GM12891 (cell line): ENCODE results near the gene ABI1. TPM values are rescaled to one million over a fixed set of nuclear protein-coding genes. Genes with fewer than 3 reads are reported as not detected.
"Not testable (repeated sequence)": the region's sequence is repeated elsewhere in the genome, so short reads cannot be mapped to it uniquely, and the experiment has no call there.

Experiments used
- DNase-seq: peaks from one replicate; pipeline ENCODE4 v3.0.0; 2011; ENCODE audit warnings: low spot score; ENCODE audit not compliant: insufficient read length
- FAIRE-seq: peaks from 2 replicates; lab custom pipeline; 2011; peaks lifted over from hg19 to GRCh38; lab: Jason Lieb, UNC
- PAX5 ChIP-seq: IDR thresholded peaks from 2 replicates; pipeline ENCODE4 v1.6.1; 2011; ENCODE audit warnings: low read length, moderate library complexity, mild to moderate bottlenecking; ENCODE audit not compliant: insufficient read depth, severe bottlenecking
- POLR2A ChIP-seq: IDR thresholded peaks from 2 replicates; pipeline ENCODE4 v1.6.1; 2011; ENCODE audit warnings: low read depth, low read length, control low read depth
- POLR2AphosphoS5 ChIP-seq: IDR thresholded peaks from 2 replicates; pipeline ENCODE4 v1.6.1; 2011; ENCODE audit warnings: low read depth, low read length, control low read depth
- POU2F2 ChIP-seq: IDR thresholded peaks from 2 replicates; pipeline ENCODE4 v1.6.1; 2011; ENCODE audit warnings: low read depth, mild to moderate bottlenecking, control low read depth, low read length, moderate library complexity
- SPI1 ChIP-seq: IDR thresholded peaks from 2 replicates; pipeline ENCODE4 v1.6.1; 2011; ENCODE audit warnings: low read depth, low read length, control low read depth
- TAF1 ChIP-seq: IDR thresholded peaks from 2 replicates; pipeline ENCODE4 v1.6.1; 2011; ENCODE audit warnings: low read depth, low read length, control low read depth
- polyA plus RNA-seq: library from polyadenylated mRNA; unstranded; fragments of >200 nt; gene quantifications from one replicate; pipeline ENCODE4 v1.2.1, GENCODE V29; 2012; ENCODE audit warnings: low read depth, missing spikeins, inconsistent platforms; ENCODE audit not compliant: missing spikeins

The ABI1 gene
- 33.1 TPM for polyA plus RNA-seq

- TF ChIP-seq PAX5 (no peak), POLR2A (peak; percentile 96), POLR2AphosphoS5 (peak; percentile 94), TAF1 (peak; percentile 86), POU2F2 (peak; percentile 38), SPI1 (peak; percentile 58)
- DNase-seq: peak; percentile 76
- FAIRE-seq: peak; percentile 97
These were observed at the start of gene ABI1 for GRCh38 chr10:26860443-26861204. Gene ABI1 (minus strand): TSS chr10:26860958. CDS start chr10:26860863, 95 bp downstream.

GRCh38 chr10:26909753-26910152 is 49.0 kb upstream of the ABI1 start:
- TF ChIP-seq POLR2AphosphoS5 (no peak), SPI1 (no peak), POLR2A (no peak)
- no peak for FAIRE-seq
- DNase-seq: no peak

- not testable (repeated sequence) for DNase-seq, FAIRE-seq
These were observed 44.6 kb upstream of the ABI1 start for GRCh38 chr10:26905253-26905781.

DNA sequence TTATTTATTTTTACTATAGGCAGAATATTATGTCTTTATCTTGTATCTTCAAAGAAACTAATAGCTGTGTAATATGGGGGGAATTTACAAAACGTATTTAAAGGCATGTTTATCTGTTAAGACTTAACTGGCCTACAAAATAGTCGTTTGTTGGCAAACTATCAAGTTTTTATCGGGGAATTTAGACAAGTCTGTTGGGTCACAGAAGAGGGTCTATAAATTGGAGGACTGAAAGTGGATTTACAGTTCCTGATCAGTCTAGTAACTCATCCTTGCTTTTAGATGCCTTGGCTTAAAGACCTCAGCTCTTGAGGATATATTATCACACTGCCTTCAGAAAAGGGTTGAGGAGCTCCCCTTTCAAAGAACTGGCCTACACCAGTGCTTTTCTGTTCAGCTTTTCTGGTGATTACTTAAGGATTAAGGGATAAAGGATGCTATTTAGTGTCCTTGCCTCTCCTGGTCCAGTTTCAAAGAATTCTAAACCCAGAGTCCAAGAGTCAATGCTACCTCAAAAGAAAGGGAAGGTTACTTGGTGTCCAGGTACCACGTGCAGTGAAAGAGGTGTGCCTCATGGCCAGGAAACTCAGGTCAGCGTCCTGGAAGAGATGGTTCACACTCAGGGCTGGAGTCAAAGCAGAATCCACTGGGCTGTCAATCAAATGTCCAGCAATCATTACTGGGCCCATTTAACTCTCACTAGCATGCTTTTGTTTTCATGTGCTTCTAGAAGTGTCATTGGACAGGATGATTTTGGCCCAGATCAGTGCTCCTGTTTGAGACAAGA is 42.9 kb upstream of the ABI1 start:
- DNase-seq (no peak), FAIRE-seq (no peak)
- TF ChIP-seq SPI1: no peak
- TF ChIP-seq PAX5: no peak
- TF ChIP-seq POLR2A: no peak
- no peak for TF ChIP-seq TAF1

DNA sequence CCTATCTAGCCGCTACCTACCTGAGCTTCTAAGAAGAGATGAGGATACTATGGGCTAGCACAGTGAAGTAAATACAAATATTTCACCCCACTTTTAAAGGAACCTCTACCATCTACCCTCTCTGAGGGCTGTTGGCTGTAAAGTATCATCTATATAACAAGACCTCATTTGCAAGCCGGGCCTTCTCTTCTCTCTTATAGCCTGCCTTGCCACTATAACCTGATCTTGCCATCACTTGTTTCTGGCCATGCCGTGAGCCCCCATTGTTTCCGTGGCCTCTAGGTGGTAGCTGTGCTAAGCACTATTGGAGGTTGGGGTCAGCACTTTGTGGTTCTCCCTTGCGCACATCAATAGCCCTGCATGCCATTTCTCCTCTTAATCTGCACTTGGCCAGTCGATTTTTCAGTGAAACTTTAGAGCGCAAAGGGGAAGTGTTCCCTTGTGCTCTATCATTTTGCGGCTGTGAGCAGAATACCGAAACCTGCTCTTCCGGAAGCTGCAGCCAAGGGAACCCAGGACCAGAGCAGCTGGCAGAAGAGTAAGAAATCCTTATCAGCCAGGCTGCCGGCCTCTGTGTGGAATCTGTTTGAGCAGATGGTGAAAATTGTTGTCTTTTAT is 31.7 kb upstream of the ABI1 start:
- not testable (repeated sequence) for DNase-seq
- peak; percentile 86 for TF ChIP-seq SPI1
- peak; percentile 95 for FAIRE-seq

DNA sequence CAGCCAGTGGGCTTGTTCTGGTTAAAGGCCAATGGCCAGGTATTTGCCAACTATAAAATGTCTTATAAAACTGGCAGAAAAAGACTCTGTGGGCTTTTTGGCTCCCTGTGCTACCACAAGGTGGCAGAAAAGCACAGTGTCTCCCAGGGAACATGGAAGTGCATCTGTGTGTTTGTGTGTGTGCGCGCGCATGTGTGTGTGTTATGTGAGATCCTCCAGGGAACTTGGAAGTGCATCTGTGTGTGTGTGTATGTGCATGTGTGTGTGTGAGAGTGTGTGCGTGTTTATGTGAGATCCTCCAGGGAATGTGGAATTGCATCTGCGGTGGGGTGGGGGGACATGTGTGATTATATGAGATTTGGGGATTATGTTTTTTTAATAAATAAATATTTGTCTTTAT is 30.2 kb upstream of the ABI1 start:
- peak; percentile 16 for DNase-seq
- TF ChIP-seq SPI1 (peak; percentile 32; the same call in 1 of the 2 replicates), PAX5 (no peak)
- FAIRE-seq: peak; percentile 93

DNA sequence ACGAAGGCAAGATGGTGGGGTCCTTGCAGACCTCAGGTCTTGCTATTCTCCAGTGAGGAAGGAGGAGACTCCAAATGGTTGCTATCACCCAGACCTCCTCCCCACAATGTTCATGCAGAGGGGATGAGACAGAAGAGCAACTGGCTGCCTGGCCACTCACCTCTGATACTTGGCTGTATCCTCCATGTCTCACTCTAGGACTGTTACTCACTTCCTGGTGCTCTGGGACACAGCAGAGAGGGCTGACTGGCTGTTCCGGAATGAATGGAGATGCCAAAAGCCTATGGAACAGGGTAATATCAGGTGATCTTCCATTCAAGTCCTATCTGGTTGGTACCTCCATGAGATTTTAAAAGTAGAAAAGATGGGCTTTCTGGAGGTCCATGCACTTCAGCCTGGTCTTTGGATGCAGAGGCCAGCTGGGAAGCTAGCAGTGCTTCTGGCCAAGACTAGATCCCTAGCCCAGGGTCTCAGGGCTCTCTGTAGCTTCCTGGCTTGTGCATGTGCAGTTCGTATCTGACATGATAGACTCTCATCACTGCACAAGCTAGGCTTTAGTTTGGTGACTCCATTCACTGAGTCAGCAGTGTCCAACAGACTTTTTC is 27.0 kb upstream of the ABI1 start:
- DNase-seq: no peak
- no peak for FAIRE-seq
- TF ChIP-seq TAF1: no peak
- TF ChIP-seq POU2F2: no peak
- TF ChIP-seq SPI1: no peak
- no peak for TF ChIP-seq PAX5
- no peak for TF ChIP-seq POLR2A
- no peak for TF ChIP-seq POLR2AphosphoS5

DNA sequence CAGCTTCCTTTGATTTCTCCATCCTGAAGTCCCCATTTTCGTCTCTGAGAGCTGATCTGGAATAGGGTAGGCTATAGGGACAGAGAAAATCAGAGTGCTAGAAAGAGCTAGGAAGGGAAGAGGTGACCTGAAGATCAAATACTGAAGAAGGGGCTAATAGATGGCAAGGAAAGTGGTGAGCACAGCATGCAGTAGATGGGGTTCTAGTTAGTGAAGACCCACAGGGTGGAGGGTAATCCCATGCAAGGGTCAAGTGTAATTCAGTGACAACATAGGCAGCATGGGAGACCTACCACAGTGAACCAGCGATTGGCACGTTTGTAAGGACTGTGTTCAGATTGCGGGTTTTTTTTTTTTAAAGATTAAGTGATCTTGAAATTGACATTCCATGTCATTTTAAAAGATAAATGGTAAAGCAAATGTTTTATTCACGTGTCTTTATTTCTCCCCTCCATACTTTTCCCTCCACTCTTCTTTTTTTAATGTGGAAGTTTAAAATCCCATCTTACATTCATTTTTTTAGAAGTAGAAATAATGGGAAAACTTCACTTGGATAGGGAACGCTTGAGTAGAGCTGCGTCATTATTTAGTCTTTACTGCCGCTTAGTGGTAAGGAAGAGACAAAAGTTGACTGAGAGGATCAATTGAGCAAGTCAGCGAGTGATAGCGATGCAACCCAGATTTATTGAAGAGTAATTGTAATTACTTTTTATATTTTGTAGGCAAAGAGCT is 21.0 kb upstream of the ABI1 start:
- no peak for TF ChIP-seq POU2F2
- peak; percentile 53 for TF ChIP-seq PAX5
- no peak for TF ChIP-seq SPI1
- no peak for TF ChIP-seq TAF1
- FAIRE-seq: peak; percentile 60

DNA sequence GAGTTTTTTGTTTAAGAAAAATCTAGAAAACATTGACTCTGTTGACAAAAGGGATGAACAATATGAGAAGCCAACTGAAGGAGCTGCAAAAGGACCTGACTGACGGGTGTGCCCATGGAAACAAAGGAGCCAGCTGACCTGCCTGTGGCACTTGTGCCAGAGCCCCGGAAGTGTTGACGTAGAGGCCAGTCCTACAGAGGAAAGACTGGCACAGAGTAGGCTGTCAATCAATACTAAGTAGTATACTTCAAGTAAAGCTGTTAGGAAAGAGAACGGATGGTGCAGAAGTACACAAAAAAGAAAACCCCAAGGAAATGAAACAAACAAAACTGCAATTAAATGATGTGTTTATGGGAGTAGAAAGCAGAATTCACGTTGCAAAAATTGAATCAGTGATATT is 19.0 kb upstream of the ABI1 start:
- FAIRE-seq (no peak), DNase-seq (no peak)
- TF ChIP-seq TAF1 (no peak), POLR2AphosphoS5 (no peak), POU2F2 (no peak), PAX5 (no peak), SPI1 (no peak), POLR2A (no peak)

More for the DNA sequence above, 21.0 kb upstream of the ABI1 start:
- DNase-seq: no peak
